Activated CD4-positive, alpha-beta T cell treated with anti-CD3 and anti-CD28 coated beads, Interleukin-2, amount 50 U/mL, for 4 hours (primary cell): Measurements from ENCODE around the gene SESTD1.
"Not testable (repeated sequence)": the region's sequence is repeated elsewhere in the genome, so short reads cannot be mapped to it uniquely, and the experiment has no call there.

Experiments used
- DNase-seq, 2 experiments: peaks; one replicate each; pipeline ENCODE4 v3.0.0-alpha.2; 2020

SESTD1 gene

DNA sequence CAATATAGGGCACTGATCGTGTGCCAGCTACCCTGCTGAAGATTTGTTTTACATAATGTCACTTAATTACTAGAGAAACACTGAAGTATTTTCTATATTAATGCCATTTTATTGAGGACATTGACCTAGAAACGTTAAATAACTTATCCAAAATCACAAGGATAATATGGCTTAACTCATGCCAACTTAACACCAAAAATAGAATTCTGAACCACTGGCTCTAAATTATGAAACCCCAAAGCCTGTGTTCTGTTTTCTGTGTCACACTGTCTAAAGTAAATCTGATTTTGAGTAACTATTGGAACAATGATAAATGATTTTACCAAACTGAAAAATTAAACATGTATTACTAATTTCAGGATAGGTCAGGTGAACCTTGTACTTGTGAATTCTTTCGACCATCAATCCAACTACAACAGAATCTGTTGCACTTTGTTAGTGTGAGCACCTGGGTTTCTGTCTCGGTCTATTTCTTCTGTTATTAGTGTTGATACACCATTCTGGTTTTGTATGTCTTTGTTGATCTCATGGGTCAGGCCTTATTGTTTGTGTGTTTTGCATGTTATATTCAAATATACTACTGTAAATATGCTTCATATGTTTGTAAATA lies 166.4 kb downstream of the SESTD1 start:
- no peak for DNase-seq

DNA sequence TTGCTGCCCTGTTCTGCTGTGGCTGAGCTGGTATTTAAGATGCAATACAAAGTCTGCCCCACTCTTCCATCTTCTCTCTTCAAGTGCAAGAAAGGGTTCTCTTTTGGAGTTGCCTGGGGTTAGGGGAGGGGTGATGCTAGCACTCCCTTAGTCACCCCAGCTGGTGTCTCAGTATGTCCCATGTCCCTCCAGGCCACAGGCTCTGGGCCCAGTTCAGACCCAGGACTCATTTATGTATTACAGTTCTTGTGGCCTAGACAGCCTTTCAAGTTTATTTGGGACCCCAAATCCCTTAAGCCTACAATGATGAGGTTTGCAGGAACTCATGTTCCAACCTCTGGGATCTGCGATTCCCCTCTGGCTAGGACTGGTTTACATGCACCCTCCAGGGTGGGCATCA lies 167.5 kb downstream of the SESTD1 start:
- no peak for DNase-seq

DNA sequence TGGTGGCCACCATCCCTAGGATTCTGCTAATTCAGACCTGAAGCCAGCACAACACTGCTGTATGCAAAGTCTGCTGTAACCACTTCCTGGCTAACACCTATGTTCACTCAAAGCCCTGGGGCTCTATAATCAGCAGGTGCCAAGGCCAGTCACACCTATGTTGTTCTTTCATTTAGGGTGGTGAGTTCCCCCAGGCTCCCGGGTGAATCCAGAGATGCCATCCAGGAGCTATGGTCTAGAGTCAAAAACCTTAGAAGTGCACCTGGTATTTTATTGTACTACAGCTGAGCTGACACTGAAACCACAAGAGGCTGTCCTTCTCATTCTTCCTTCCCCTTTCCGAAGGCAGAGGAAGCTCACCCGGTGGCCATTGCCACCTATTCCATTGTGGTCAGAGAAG lies 168.5 kb downstream of the SESTD1 start:
- DNase-seq = no peak

DNA sequence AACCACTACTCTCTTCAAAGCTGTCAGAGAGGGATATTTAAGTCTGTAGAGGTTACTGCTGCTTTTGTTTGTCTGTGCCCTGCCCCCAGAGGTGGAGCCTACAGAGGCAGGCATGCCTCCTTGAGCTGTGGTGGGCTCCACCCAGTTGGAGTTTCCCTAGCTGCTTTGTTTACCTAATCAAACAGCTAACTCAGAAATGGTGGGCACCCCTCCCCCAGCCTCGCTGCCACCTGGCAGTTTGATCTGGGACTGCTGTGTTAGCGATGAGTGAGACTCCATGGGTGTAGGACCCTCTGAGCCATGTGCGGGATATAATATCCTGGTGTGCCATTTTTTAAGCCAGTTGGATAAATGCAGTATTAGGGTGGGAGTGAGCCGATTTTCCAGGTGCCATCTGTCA lies 171.7 kb downstream of the SESTD1 start:
- DNase-seq = not testable (repeated sequence)

DNA sequence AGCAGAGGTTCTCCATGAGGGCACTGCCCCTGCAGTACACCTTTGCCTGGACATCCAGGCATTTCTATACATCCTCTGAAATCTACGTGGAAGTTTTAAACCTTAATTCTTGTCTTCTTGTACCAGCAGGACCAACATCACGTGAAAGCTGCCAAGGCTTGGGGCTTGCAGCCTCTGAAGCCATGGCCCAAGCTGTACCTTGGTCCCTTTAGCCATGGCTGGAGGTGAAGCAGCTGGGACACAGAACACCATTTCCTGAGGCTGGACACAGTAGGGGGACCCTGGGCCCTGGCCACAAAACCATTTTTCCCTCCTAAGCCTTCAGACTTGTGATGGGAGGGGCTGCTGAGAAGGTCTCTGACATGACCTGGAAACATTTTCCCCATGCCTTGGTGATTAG lies 181.9 kb downstream of the SESTD1 start:
- no peak for DNase-seq

DNA sequence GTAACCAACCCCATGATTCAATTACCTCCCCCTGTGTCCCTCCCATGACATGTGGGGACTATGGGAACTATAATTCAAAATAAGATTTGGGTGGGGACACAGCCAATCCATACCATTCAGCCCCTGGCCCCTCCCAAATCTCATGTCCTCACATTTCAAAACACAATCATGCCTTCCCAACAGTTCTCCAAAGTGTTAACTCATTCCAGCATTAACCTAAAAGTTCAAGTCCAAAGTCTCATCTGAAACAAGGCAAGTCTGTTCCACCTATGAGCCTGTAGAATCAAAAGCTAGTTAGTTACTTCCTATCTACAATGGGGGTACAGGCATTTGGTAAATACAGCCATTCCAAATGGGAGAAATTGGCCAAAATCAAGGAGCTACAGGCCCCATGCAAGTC lies 182.7 kb downstream of the SESTD1 start:
- no peak for DNase-seq

DNA sequence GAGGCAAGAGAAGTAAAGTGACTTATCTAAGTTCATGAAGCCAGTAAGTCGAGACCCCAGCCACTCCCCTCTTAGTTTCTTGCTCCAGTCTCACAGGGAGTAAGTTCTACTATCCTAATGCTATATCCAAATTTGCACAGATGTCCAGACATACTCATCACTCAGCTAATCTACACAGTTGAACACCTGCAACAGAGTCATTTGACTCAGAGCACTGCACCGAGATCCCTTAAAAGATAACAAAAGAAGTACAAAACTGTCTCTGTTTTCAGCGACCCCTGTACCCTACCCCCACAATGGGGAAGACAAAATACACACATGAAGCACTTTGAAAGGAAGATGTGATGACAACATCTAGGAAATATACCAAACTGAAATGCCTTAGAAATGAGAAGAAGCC lies 192.1 kb downstream of the SESTD1 start:
- no peak for DNase-seq

DNA sequence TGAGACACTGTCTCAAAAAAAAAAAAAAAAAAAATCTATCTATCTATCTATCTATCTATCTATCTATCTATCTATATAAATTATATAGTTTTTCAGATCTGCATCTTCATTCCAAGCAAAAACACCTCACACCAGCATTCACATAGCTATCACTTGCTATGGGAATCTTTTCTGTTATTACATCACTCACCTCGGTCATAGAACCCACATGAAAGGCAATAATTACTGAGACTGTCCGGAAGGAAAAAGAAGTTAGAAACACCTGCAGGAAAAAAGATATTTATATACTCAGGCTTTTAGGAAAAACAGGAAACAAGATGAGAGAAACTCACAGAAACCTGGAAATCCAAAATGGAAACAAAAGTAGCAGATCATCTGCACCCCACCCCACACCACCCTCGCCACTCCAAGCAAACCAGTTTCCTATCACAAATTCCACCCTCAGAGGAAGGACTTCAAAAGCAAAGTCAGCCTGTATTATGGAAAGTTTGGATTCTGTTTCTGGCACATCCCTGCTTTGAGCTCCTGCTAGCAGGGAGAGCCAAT lies 192.7 kb downstream of the SESTD1 start:
- no peak for DNase-seq

DNA sequence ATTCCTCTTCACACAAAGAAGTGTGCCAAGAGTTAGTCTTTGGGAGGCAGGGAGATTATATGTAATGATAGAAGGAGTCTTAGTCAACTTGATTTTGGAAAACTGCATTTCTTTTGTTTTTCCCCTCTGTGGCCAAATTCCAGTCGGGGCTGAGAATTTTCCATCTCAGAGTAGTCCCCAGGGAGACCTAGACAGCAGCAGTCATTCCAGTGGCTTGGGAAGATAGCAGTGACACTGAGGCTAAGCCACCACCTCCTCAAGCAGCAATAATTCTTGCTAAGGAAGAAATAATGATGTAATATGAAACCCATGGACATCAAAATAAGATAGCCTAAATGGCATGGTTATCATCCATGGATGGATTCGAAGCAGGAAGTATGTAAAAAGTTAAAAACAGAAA lies 193.7 kb downstream of the SESTD1 start:
- no peak for DNase-seq

DNA sequence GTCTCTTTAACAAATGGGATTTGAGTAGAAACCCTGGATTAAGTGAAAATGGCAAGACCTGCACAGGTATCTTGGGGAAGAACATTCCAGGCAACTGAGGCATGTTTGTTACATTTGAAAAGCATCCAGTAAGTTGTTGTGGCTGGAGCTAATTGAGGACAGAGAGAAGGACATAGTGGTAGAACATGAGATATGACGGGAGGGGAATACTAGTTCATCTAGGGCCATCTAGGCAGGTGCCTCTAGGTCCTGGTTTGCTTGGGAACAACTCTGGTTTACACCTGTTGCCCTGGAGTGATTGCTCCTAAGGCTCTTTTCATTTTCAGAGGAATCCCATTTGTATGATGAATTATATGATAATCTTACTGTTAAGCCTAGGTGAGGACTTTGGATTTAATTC lies 194.9 kb downstream of the SESTD1 start:
- DNase-seq = no peak

DNA sequence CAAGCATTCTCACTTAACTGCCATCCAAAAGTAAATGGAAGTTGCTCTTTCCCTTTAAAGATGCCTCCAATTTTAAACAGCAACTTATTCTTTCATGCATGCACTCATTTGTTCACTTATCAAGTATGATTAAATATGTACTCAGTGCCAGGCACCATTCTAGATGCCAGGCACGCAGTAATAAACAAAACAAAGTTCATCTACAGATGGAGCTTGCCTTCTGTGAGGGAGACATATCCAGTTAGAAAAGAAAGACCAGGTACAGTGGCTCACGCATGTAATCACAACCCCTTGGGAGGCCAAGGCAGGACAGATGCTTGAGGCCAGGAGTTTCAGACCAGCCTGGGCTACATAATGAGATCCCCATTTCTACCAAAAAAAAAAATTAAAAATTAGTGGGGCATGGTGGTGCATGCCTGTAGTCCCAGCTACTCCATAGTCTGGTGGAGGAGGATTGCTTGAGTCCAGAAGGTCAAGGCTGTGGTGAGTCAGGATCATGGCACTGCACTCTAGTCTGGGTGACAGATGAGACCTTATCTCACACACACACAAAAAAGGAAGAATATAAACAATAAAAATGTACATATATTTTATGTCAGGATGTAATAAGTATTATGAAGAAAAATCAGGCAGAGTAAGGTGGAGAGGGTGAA lies 195.5 kb downstream of the SESTD1 start:
- no peak for DNase-seq

DNA sequence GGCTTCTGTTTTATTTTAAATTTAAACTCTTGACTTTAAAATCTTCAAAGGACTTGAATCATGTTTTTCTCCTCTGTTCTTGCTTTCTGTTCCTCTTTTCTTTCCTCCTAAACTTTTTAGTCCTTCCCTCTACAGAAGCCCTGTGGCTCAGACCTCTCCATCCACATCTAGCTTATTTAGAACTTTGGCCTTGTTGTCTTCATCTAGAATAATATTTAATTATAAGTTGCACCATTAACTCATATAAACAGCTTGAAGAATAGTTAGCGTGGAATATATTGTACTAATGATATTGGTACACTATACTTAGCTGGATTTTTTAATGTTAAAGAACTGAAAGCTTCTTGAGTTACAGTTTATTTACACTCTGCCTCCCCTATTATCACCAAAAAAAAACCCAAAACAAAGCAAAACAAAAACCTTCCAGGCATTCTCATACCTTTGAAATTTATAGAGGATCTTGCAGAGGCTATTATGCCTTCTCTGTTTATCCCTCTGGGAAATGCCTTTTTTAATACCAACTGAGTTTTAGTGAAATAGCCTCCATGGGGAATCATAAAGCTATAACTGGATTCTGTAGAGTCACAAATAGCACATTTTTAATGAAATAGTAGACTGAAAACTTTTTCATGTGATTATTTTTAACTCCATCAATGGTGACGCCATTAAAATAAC lies 205.5 kb downstream of the SESTD1 start:
- no peak for DNase-seq

DNA sequence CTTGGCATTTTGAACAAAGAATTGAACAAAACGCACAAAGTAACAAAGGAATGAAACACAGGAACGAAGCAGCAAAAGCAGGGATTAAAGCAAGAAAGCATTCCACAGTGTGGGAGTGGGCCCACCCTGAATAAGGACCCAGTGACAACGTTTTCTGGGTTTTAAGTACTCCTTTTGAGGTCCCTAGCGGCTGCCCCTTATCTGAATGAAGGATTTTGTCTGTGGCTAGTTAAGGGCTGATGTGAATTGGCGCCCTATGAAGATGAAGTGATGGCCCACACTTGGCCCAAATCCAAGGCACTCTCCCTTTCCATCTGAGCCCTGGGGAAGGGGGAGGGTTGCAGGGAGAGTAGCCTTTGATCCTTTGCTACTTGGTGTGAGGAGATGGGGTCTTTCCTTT lies 206.9 kb downstream of the SESTD1 start:
- DNase-seq = no peak

DNA sequence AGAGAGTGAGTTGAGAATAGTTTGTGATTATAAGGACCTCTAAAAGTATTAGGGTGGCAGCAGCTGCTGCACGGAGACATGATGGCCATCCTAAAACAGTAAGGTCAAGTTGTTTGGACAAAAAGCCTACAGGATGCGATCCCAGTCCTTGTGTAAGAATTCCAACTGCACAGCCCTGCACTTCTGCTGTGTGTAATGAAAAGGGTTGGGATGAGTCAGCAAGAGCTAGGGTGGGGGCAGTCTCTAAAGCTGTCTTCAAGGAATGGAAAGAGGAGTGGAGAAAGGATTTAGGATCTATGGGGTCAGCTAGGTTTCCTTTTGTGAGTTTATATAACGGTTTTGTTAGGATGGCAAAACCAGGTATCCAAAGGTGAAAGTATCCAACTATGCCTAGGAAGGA lies 211.1 kb downstream of the SESTD1 start:
- DNase-seq = not testable (repeated sequence)
